Measurements from ENCODE around the gene FAM3C. TPM values are rescaled to one million over a fixed set of nuclear protein-coding genes. Genes with fewer than 3 reads are reported as not detected.
A peak's percentile ranks its signal among the peaks of the same experiment; 100 is the strongest.

The FAM3C gene
- total and polyA plus RNA-seq, 2 donors = 10.3 to 35.1 TPM

GRCh38 chr7:121352323-121352722 is 43.8 kb downstream of the FAM3C start:
- DNase-seq (ENCODE audit: low read depth in 6 of 9, low spot score in 9 of 9) = no peak
- H3K27me3 ChIP-seq (ENCODE audit: control insufficient read depth in 2 of 2, insufficient read depth in 1 of 2, low read length in 1 of 2) = no peaks in the 10 kb centered on the region
- WGBS = 54% methylated on average over 3 of the region's 3 CpGs
- H3K4me1 ChIP-seq (ENCODE audit: control insufficient read depth in 2 of 2, insufficient read depth in 2 of 2, low read length in 2 of 2) = no peaks in the 10 kb centered on the region
- H3K36me3 ChIP-seq (ENCODE audit: control insufficient read depth in 2 of 2, insufficient read depth in 2 of 2, low read length in 1 of 2) = no peaks in the 10 kb centered on the region
- H3K27ac ChIP-seq (ENCODE audit: low read depth in 1 of 2, low read length in 1 of 2) = no peak overlapping the region
- H3K4me3 ChIP-seq (ENCODE audit: low read length in 2 of 2) = no peak overlapping the region
- H3K9me3 ChIP-seq (ENCODE audit: control insufficient read depth in 2 of 2, insufficient read depth in 1 of 2, low read length in 1 of 2) = no peaks in the 10 kb centered on the region

- Histone ChIP-seq H3K36me3 (ENCODE audit: control insufficient read depth in 2 of 2, insufficient read depth in 2 of 2, low read length in 1 of 2) (no peaks in the 10 kb centered on the region), H3K4me1 (ENCODE audit: control insufficient read depth in 2 of 2, insufficient read depth in 2 of 2, low read length in 2 of 2) (no peaks in the 10 kb centered on the region)
These were observed 44.4 kb downstream of the FAM3C start for GRCh38 chr7:121351682-121352081.

DNA sequence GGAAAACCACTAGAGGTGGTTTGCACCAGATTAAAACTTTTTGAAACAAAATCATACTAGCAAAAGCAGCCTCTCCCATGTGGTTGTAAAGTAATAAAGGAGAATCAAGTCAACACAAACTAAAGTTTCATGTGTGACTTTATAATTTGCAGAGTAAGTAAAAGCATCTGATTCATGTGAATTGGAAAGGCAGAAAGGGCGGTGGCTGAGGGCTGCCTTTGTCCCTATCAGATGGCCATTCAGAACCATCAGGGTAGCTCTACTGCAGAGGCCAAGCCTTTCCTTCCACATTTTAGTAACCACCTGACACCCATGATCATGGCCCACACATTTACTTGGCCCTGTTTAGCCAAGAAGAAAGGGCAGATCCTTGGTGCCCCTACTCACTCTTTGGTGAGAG is 51.6 kb downstream of the FAM3C start:
- no peak for DNase-seq (ENCODE audit: low read depth in 6 of 9, low spot score in 9 of 9)
- Histone ChIP-seq H3K4me3 (ENCODE audit: low read length in 2 of 2) (no peak overlapping the region), H3K4me1 (ENCODE audit: control insufficient read depth in 2 of 2, insufficient read depth in 2 of 2, low read length in 2 of 2) (no peaks in the 10 kb centered on the region), H3K36me3 (ENCODE audit: control insufficient read depth in 2 of 2, insufficient read depth in 2 of 2, low read length in 1 of 2) (no peaks in the 10 kb centered on the region), H3K27me3 (ENCODE audit: control insufficient read depth in 2 of 2, insufficient read depth in 1 of 2, low read length in 1 of 2) (no peaks in the 10 kb centered on the region), H3K9me3 (ENCODE audit: control insufficient read depth in 2 of 2, insufficient read depth in 1 of 2, low read length in 1 of 2) (no peaks in the 10 kb centered on the region), H3K27ac (ENCODE audit: low read depth in 1 of 2, low read length in 1 of 2) (no peak overlapping the region)
- WGBS = 98% methylated on average over 1 of the region's 1 CpG

More at GRCh38 chr7:121351682-121352081, 44.4 kb downstream of the FAM3C start:
- Histone ChIP-seq H3K4me3 (ENCODE audit: low read length in 2 of 2) (no peak overlapping the region), H3K27me3 (ENCODE audit: control insufficient read depth in 2 of 2, insufficient read depth in 1 of 2, low read length in 1 of 2) (no peaks in the 10 kb centered on the region), H3K9me3 (ENCODE audit: control insufficient read depth in 2 of 2, insufficient read depth in 1 of 2, low read length in 1 of 2) (no peaks in the 10 kb centered on the region), H3K27ac (ENCODE audit: low read depth in 1 of 2, low read length in 1 of 2) (no peak overlapping the region)
- no peak for DNase-seq (ENCODE audit: low read depth in 6 of 9, low spot score in 9 of 9)

DNA sequence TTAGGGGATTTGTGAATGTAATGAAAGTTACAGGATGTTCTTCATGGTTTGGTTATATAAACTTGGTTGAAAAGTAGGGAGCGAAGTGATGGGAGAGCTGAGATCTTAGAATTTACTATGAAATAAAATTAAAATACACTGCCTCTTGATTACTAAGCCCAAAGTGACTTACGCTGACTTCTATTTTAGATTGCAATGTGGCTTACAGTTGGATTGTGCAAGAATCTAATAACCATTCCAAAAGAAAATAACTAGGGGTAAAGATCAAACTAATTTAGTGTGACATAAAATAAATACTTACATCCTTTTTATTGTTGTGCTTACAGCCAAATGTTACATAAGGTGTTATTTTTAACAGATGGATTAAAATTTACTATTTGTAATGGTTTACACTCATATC is 52.0 kb downstream of the FAM3C start:
- Histone ChIP-seq H3K4me3 (ENCODE audit: low read length in 2 of 2) (no peak overlapping the region), H3K36me3 (ENCODE audit: control insufficient read depth in 2 of 2, insufficient read depth in 2 of 2, low read length in 1 of 2) (no peaks in the 10 kb centered on the region), H3K9me3 (ENCODE audit: control insufficient read depth in 2 of 2, insufficient read depth in 1 of 2, low read length in 1 of 2) (no peaks in the 10 kb centered on the region), H3K27ac (ENCODE audit: low read depth in 1 of 2, low read length in 1 of 2) (no peak overlapping the region), H3K4me1 (ENCODE audit: control insufficient read depth in 2 of 2, insufficient read depth in 2 of 2, low read length in 2 of 2) (no peaks in the 10 kb centered on the region), H3K27me3 (ENCODE audit: control insufficient read depth in 2 of 2, insufficient read depth in 1 of 2, low read length in 1 of 2) (no peaks in the 10 kb centered on the region)
- no peak for DNase-seq (ENCODE audit: low read depth in 6 of 9, low spot score in 9 of 9)
- WGBS = 98% methylated on average over 2 of the region's 2 CpGs

DNA sequence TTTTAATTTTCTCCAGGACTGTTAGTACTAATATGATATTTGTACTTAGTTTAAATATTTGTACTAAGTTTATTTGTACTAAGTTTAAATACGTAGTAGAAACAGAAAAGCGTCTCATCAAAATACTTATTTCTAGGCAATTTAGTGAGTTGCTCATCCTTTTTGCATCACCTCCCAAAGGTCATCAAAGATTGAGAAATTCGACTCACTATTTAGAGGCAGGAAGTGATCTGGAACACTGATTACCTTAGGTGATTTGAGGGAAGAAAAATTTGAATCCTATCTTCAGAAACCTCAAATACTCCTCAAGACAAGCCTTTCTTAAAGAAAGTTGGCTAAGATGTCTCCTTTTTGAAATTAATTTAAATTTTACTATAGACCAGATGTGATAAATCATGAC is 52.8 kb downstream of the FAM3C start:
- no peaks in the 10 kb centered on the region for H3K27me3 ChIP-seq (ENCODE audit: control insufficient read depth in 2 of 2, insufficient read depth in 1 of 2, low read length in 1 of 2)
- WGBS = 92% methylated on average over 3 of the region's 3 CpGs
- no peak for DNase-seq (ENCODE audit: low read depth in 6 of 9, low spot score in 9 of 9)
- H3K27ac ChIP-seq (ENCODE audit: low read depth in 1 of 2, low read length in 1 of 2) = no peak overlapping the region
- no peaks in the 10 kb centered on the region for H3K36me3 ChIP-seq (ENCODE audit: control insufficient read depth in 2 of 2, insufficient read depth in 2 of 2, low read length in 1 of 2)
- no peaks in the 10 kb centered on the region for H3K4me1 ChIP-seq (ENCODE audit: control insufficient read depth in 2 of 2, insufficient read depth in 2 of 2, low read length in 2 of 2)
- H3K4me3 ChIP-seq (ENCODE audit: low read length in 2 of 2) = no peak overlapping the region
- no peaks in the 10 kb centered on the region for H3K9me3 ChIP-seq (ENCODE audit: control insufficient read depth in 2 of 2, insufficient read depth in 1 of 2, low read length in 1 of 2)

DNA sequence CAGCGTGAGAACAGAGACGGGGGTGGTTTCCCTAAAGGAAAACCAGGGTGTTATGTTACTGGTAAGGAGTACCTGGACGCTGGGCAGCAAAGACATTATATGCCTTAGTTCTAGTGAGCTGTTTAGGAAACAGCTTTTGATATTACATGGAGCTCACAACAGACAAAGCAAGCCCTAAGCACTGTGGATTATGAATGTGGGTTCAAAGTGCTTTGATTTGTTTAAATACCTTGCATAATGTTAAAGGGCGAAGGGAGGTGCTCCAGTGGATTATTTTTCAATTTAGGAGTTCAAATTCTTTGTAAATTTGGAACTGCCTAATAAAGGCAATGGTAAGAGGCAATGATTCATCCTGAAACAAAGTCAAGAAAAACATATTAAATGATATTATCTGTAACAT is 53.5 kb downstream of the FAM3C start:
- no peaks in the 10 kb centered on the region for H3K27me3 ChIP-seq (ENCODE audit: control insufficient read depth in 2 of 2, insufficient read depth in 1 of 2, low read length in 1 of 2)
- no peaks in the 10 kb centered on the region for H3K9me3 ChIP-seq (ENCODE audit: control insufficient read depth in 2 of 2, insufficient read depth in 1 of 2, low read length in 1 of 2)
- H3K4me3 ChIP-seq (ENCODE audit: low read length in 2 of 2) = no peak overlapping the region
- no peaks in the 10 kb centered on the region for H3K4me1 ChIP-seq (ENCODE audit: control insufficient read depth in 2 of 2, insufficient read depth in 2 of 2, low read length in 2 of 2)
- 97% methylated on average over 4 of the region's 4 CpGs for WGBS
- H3K36me3 ChIP-seq (ENCODE audit: control insufficient read depth in 2 of 2, insufficient read depth in 2 of 2, low read length in 1 of 2) = no peaks in the 10 kb centered on the region
- no peak overlapping the region for H3K27ac ChIP-seq (ENCODE audit: low read depth in 1 of 2, low read length in 1 of 2)
- DNase-seq (ENCODE audit: low read depth in 6 of 9, low spot score in 9 of 9) = no peak

- H3K4me3 ChIP-seq (ENCODE audit: low read length in 2 of 2) = no peak overlapping the region
- H3K36me3 ChIP-seq (ENCODE audit: control insufficient read depth in 2 of 2, insufficient read depth in 2 of 2, low read length in 1 of 2) = no peaks in the 10 kb centered on the region
- no peaks in the 10 kb centered on the region for H3K9me3 ChIP-seq (ENCODE audit: control insufficient read depth in 2 of 2, insufficient read depth in 1 of 2, low read length in 1 of 2)
- DNase-seq (ENCODE audit: low read depth in 6 of 9, low spot score in 9 of 9) = no peak
- no peaks in the 10 kb centered on the region for H3K27me3 ChIP-seq (ENCODE audit: control insufficient read depth in 2 of 2, insufficient read depth in 1 of 2, low read length in 1 of 2)
- H3K4me1 ChIP-seq (ENCODE audit: control insufficient read depth in 2 of 2, insufficient read depth in 2 of 2, low read length in 2 of 2) = no peaks in the 10 kb centered on the region
- H3K27ac ChIP-seq (ENCODE audit: low read depth in 1 of 2, low read length in 1 of 2) = no peak overlapping the region
These were observed 54.2 kb downstream of the FAM3C start for GRCh38 chr7:121341933-121342332.

DNA sequence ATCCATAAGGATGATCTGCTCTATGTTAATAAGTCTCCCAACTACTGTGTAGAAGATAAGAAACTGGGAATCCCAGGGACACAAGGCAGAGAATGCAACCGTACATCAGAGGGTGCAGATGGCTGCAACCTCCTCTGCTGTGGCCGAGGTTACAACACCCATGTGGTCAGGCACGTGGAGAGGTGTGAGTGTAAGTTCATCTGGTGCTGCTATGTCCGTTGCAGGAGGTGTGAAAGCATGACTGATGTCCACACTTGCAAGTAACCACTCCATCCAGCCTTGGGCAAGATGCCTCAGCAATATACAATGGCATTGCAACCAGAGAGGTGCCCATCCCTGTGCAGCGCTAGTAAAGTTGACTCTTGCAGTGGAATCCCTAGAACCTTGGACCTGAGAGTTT is 57.0 kb downstream of the FAM3C start:
- H3K9me3 ChIP-seq (ENCODE audit: control insufficient read depth in 2 of 2, insufficient read depth in 1 of 2, low read length in 1 of 2) = no peaks in the 10 kb centered on the region
- 93% methylated on average over 5 of the region's 5 CpGs for WGBS
- DNase-seq (ENCODE audit: low read depth in 6 of 9, low spot score in 9 of 9) = no peak
- H3K27ac ChIP-seq (ENCODE audit: low read depth in 1 of 2, low read length in 1 of 2) = no peak overlapping the region
- H3K4me3 ChIP-seq (ENCODE audit: low read length in 2 of 2) = no peak overlapping the region
- H3K4me1 ChIP-seq (ENCODE audit: control insufficient read depth in 2 of 2, insufficient read depth in 2 of 2, low read length in 2 of 2) = no peaks in the 10 kb centered on the region
- H3K36me3 ChIP-seq (ENCODE audit: control insufficient read depth in 2 of 2, insufficient read depth in 2 of 2, low read length in 1 of 2) = no peaks in the 10 kb centered on the region
- H3K27me3 ChIP-seq (ENCODE audit: control insufficient read depth in 2 of 2, insufficient read depth in 1 of 2, low read length in 1 of 2) = peaks cover 0 to 9% of the 10 kb centered on the region in 2 donors

DNA sequence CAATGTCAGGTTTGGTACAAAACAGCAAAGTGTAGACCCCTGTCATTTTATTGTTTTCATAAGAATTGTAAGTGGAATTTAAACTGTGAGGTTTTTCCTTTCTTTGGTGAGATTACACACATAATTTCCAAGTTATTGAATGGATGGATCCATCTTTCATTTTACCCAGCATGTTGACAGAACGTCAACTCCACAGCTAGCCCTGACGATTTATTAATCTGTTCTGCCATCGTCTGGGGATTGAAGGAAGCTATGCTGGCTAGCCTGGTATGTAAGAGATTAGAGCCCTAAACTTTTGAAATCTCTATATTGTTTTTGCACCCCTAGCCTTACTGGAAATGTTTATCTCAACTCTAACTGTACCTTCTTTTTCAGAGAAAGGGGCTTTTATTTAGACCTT is 58.7 kb downstream of the FAM3C start:
- Histone ChIP-seq H3K4me1 (ENCODE audit: control insufficient read depth in 2 of 2, insufficient read depth in 2 of 2, low read length in 2 of 2) (no peaks in the 10 kb centered on the region), H3K27ac (ENCODE audit: low read depth in 1 of 2, low read length in 1 of 2) (no peak overlapping the region), H3K27me3 (ENCODE audit: control insufficient read depth in 2 of 2, insufficient read depth in 1 of 2, low read length in 1 of 2) (peaks cover 0 to 20% of the 10 kb centered on the region in 2 donors), H3K9me3 (ENCODE audit: control insufficient read depth in 2 of 2, insufficient read depth in 1 of 2, low read length in 1 of 2) (no peaks in the 10 kb centered on the region), H3K4me3 (ENCODE audit: low read length in 2 of 2) (no peak overlapping the region), H3K36me3 (ENCODE audit: control insufficient read depth in 2 of 2, insufficient read depth in 2 of 2, low read length in 1 of 2) (no peaks in the 10 kb centered on the region)
- peak in 1 of 9 donors; percentile 17 for DNase-seq (ENCODE audit: low read depth in 6 of 9, low spot score in 9 of 9)
- WGBS = 18% methylated on average over 3 of the region's 3 CpGs

- H3K27me3 ChIP-seq (ENCODE audit: control insufficient read depth in 2 of 2, insufficient read depth in 1 of 2, low read length in 1 of 2) = peaks cover 5 to 28% of the 10 kb centered on the region in 2 donors
- H3K27ac ChIP-seq (ENCODE audit: low read depth in 1 of 2, low read length in 1 of 2) = no peak overlapping the region
- H3K36me3 ChIP-seq (ENCODE audit: control insufficient read depth in 2 of 2, insufficient read depth in 2 of 2, low read length in 1 of 2) = no peaks in the 10 kb centered on the region
- H3K9me3 ChIP-seq (ENCODE audit: control insufficient read depth in 2 of 2, insufficient read depth in 1 of 2, low read length in 1 of 2) = no peaks in the 10 kb centered on the region
- no peak for DNase-seq (ENCODE audit: low read depth in 6 of 9, low spot score in 9 of 9)
- WGBS = 84% methylated on average over 3 of the region's 3 CpGs
- H3K4me1 ChIP-seq (ENCODE audit: control insufficient read depth in 2 of 2, insufficient read depth in 2 of 2, low read length in 2 of 2) = no peaks in the 10 kb centered on the region
- no peak overlapping the region for H3K4me3 ChIP-seq (ENCODE audit: low read length in 2 of 2)
These were observed 59.5 kb downstream of the FAM3C start for GRCh38 chr7:121336579-121336978.

All from thymus (tissue), 11 donors.